Measurements from ENCODE around the gene CCR5AS.
A peak's percentile ranks its signal among the peaks of the same experiment; 100 is the strongest.

CCR5AS gene

GRCh38 chr3:46374755-46375154 is 32.1 kb downstream of the CCR5AS start:
- TF ChIP-seq POLR2A (IDR thresholded peaks at IDR 0.05) (no peak), CTCF (IDR thresholded peaks at IDR 0.05) (no peak)
- Histone ChIP-seq H3K4me3 (no peak overlapping the region), H3K27me3 (peaks cover 12% of the 10 kb centered on the region), H3K4me1 (replicated peaks in 1 of 2) (peaks cover 3 to 6% of the 10 kb centered on the region in 2 donors), H3K9me3 (replicated peaks in 1 of 3) (no peaks in the 10 kb centered on the region), H3K27ac (no peak overlapping the region), H3K36me3 (replicated peaks in 1 of 2) (no peaks in the 10 kb centered on the region)
- 64 to 76% (median 70%) methylated on average over 3 of the region's 3 CpGs for WGBS, 4 donors
- intact Hi-C loops (cut with DNase I): loop anchor here in 1 of 2 donors (10.0 kb wide), 1 partner anchor 290 kb away; no protein-coding TSS in a partner anchor
- no peak for DNase-seq

GRCh38 chr3:46372492-46373359 is 34.1 kb downstream of the CCR5AS start:
- intact Hi-C loops (cut with DNase I): loop anchor here in 1 of 2 donors (10.0 kb wide), 1 partner anchor 288 kb away; no protein-coding TSS in a partner anchor
- peaks cover 3 to 6% of the 10 kb centered on the region in 2 donors for H3K4me1 ChIP-seq (replicated peaks in 1 of 2)

GRCh38 chr3:46371519-46372340 is 35.1 kb downstream of the CCR5AS start:
- intact Hi-C loops (cut with DNase I): loop anchor here in 1 of 2 donors (10.0 kb wide), 1 partner anchor 287 kb away; no protein-coding TSS in a partner anchor
- no peak overlapping the region for H3K27ac ChIP-seq
- TF ChIP-seq CTCF (IDR thresholded peaks at IDR 0.05): no peak
- 61 to 77% (median 71%) methylated on average over 10 of the region's 10 CpGs for WGBS, 4 donors
- H3K4me1 ChIP-seq (replicated peaks in 1 of 2): peaks cover 3 to 6% of the 10 kb centered on the region in 2 donors
- H3K27me3 ChIP-seq: peaks cover 18% of the 10 kb centered on the region
- no peaks in the 10 kb centered on the region for H3K9me3 ChIP-seq (replicated peaks in 1 of 3)
- no peaks in the 10 kb centered on the region for H3K36me3 ChIP-seq (replicated peaks in 1 of 2)
- no peak overlapping the region for H3K4me3 ChIP-seq
- no peak for DNase-seq

More at GRCh38 chr3:46372492-46373359, 34.1 kb downstream of the CCR5AS start:
- no peak overlapping the region for H3K27ac ChIP-seq
- no peaks in the 10 kb centered on the region for H3K9me3 ChIP-seq (replicated peaks in 1 of 3)
- WGBS, 4 donors: 75 to 88% (median 84%) methylated on average over 9 of the region's 9 CpGs
- no peak for TF ChIP-seq POLR2A (IDR thresholded peaks at IDR 0.05)
- TF ChIP-seq CTCF (IDR thresholded peaks at IDR 0.05): peak in 5 of 6 experiments; percentile 16 to 47 (median 38)
- no peak for DNase-seq
- no peak overlapping the region for H3K4me3 ChIP-seq
- H3K36me3 ChIP-seq (replicated peaks in 1 of 2): no peaks in the 10 kb centered on the region
- H3K27me3 ChIP-seq: peaks cover 16% of the 10 kb centered on the region
